Prostate gland (tissue), 2 donors: ENCODE data around the gene DMAC2L. TPM values are rescaled to one million over a fixed set of nuclear protein-coding genes. Genes with fewer than 3 reads are reported as not detected.

Experiments used
- DNase-seq: peaks from one replicate; pipeline ENCODE4 v3.0.0-alpha.2; 2019; ENCODE audit warnings: low spot score
- H3K27ac ChIP-seq, 2 donors: fragments of 200-600 bp; sonication (generic); 2 replicates each; pipeline ENCODE4 v1.5.1; 2017 to 2019
- H3K27me3 ChIP-seq: fragments of 200-600 bp; sonication (generic); replicated peaks from 2 replicates; pipeline ENCODE4 v1.5.1; 2019; ENCODE audit not compliant: insufficient read depth
- H3K36me3 ChIP-seq, 2 donors: fragments of 200-600 bp; sonication (generic); 1 replicate in 1 of 2; 2 replicates in 1 of 2; pipeline versions ENCODE4 v1.5.1 to v1.8.1; 2017 to 2019
- H3K4me1 ChIP-seq: fragments of 200-600 bp; sonication (generic); replicated peaks from 2 replicates; pipeline ENCODE4 v1.5.1; 2019
- H3K4me3 ChIP-seq, 2 donors: fragments of 200-600 bp; sonication (generic); 2 replicates each; pipeline ENCODE4 v1.5.1; 2017 to 2019
- H3K9me3 ChIP-seq: fragments of 200-600 bp; sonication (generic); 2 replicates; pipeline ENCODE4 v1.5.1; 2017
- POLR2A ChIP-seq: fragments of 450-650 bp; IDR thresholded peaks from one replicate; pipeline ENCODE4 v1.6.1; 2016; ENCODE audit warnings: antibody characterized with exemption, mild to moderate bottlenecking
- POLR2AphosphoS5 ChIP-seq: sonication (generic); formaldehyde crosslinking; IDR thresholded peaks from one replicate; pipeline ENCODE4 v1.6.1; 2017; ENCODE audit warnings: antibody characterized with exemption
- WGBS: methylation state at CpG from one replicate; pipeline ENCODE4 v1.1.5; 2018; 5-methylcytosine and 5-hydroxymethylcytosine counted together
- intact Hi-C: fragments of 100-400 bp; cut with DNase I; formaldehyde crosslinking; loops from one replicate; pipeline ENCODE4 v1.14.2; 2022
- total RNA-seq, 2 donors: library from RNA; depleted of rRNA; stranded (reverse); fragments of >200 nt; gene quantifications; one replicate each; pipeline ENCODE4 v1.1.0, GENCODE V29; 2016
- TF ChIP-seq, protein P1 (sequence below), 4 experiments: fragments of 200-600 bp in 2 of 4; fragments of 450-650 bp in 2 of 4; sonication (generic) in 2 of 4; IDR thresholded peaks; 1 replicate in 3 of 4; 2 replicates in 1 of 4; pipeline ENCODE4 v1.5.1; 2016 to 2019; ENCODE audit warnings: antibody characterized with exemption in 4 of 4, mild to moderate bottlenecking in 2 of 4, moderate library complexity in 2 of 4

Gene DMAC2L
- total RNA-seq, 2 donors from 2014 or later, result 6.9 to 24.5 TPM

DNA sequence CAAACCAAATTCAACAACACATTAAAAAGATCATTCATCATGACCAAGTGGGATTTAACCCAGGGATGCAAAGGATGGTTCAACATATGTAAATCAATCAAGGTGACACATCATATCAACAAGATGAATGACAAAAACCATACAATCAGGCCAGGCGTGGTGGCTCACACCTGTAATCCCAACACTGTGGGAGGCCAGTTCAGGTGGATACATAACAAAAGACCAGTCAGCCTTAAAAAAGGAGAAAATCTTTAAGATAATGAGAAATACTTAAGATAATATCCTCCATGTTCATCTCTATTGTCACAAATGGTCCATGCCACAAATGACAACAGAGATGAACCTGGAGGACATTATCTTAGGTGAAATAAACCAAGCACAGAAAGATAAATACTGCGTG, 12.5 kb upstream of the DMAC2L start:
- intact Hi-C loops, result no loop called here
- TF ChIP-seq POLR2A, result no peak
- TF ChIP-seq, protein P1, sequence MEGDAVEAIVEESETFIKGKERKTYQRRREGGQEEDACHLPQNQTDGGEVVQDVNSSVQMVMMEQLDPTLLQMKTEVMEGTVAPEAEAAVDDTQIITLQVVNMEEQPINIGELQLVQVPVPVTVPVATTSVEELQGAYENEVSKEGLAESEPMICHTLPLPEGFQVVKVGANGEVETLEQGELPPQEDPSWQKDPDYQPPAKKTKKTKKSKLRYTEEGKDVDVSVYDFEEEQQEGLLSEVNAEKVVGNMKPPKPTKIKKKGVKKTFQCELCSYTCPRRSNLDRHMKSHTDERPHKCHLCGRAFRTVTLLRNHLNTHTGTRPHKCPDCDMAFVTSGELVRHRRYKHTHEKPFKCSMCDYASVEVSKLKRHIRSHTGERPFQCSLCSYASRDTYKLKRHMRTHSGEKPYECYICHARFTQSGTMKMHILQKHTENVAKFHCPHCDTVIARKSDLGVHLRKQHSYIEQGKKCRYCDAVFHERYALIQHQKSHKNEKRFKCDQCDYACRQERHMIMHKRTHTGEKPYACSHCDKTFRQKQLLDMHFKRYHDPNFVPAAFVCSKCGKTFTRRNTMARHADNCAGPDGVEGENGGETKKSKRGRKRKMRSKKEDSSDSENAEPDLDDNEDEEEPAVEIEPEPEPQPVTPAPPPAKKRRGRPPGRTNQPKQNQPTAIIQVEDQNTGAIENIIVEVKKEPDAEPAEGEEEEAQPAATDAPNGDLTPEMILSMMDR (IDR thresholded peaks at IDR 0.05), result no peak
- TF ChIP-seq POLR2AphosphoS5, result no peak
- H3K27ac ChIP-seq, result no peak overlapping the region
- 97% methylated on average over 2 of the region's 2 CpGs for WGBS
- no peak overlapping the region for H3K4me3 ChIP-seq
- no peaks in the 10 kb centered on the region for H3K9me3 ChIP-seq
- H3K27me3 ChIP-seq, result no peaks in the 10 kb centered on the region
- no peaks in the 10 kb centered on the region for H3K36me3 ChIP-seq
- H3K4me1 ChIP-seq, result no peaks in the 10 kb centered on the region
- no peak for DNase-seq

DNA sequence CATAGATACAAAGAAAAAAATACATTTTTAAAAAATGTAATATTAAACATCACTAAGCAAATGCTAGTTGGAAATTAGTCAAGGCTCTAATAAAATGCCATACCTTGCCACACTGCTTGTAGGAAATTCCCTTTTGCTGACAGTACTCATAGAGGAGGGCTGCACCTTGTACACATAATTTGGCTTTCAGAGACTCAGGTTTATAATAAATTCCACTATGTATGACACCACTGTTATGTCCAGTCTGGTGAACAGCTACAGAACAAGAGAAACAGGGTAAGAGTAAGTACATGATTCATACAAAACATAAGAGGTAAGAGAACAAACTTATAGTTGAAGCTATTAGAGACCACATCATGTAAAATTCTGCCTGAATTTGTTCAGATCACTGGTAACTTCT, 10.2 kb upstream of the DMAC2L start:
- H3K27me3 ChIP-seq, result no peaks in the 10 kb centered on the region
- no peak overlapping the region for H3K4me3 ChIP-seq
- no peak overlapping the region for H3K27ac ChIP-seq
- no peaks in the 10 kb centered on the region for H3K4me1 ChIP-seq
- TF ChIP-seq POLR2AphosphoS5 (no peak), POLR2A (no peak)
- TF ChIP-seq, protein P1 (IDR thresholded peaks at IDR 0.05), result no peak
- no peaks in the 10 kb centered on the region for H3K36me3 ChIP-seq
- no peak for DNase-seq
- intact Hi-C loops, result no loop called here
- no peaks in the 10 kb centered on the region for H3K9me3 ChIP-seq

DNA sequence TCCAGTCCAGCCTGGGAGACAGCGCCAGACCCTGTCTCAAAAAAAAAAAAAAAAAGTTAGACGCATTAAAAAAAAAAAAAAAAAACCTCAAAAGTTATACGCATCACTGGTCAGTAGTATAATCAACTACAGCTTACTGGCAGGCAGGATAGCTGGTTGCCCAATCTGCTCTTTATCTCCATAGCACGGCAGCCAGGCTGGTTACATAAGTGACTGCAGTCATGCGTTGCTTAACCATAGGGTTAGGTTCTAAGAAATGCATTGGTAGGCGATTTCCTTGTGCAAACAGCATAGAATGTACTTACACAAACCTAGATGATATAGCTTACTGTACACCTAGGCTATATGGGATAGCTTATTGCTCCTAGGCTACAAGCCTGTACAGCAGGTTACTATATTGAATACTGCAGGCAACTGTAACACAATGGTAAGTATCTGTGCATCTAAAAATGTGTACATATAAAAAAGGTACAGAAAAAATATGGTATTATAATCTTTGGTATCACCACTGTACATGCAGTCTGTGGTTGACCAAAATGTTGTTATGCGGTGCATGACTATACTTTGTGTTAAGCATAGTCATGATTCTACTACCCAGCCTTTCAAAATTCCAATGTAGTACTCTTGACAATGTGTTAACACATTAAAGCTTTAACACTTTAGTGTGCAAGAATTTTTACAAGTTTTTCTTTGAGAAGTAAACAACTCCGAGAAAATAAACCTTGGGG, 8.2 kb upstream of the DMAC2L start:
- no peak for DNase-seq
- no peaks in the 10 kb centered on the region for H3K27me3 ChIP-seq
- intact Hi-C loops, result no loop called here
- H3K9me3 ChIP-seq, result no peaks in the 10 kb centered on the region
- no peak overlapping the region for H3K27ac ChIP-seq
- no peaks in the 10 kb centered on the region for H3K36me3 ChIP-seq
- no peak overlapping the region for H3K4me3 ChIP-seq
- H3K4me1 ChIP-seq, result no peaks in the 10 kb centered on the region
- whole genome bisulfite sequencing, result 96% methylated on average over 8 of the region's 8 CpGs
- TF ChIP-seq, protein P1 (IDR thresholded peaks at IDR 0.05), result no peak
- TF ChIP-seq POLR2A (no peak), POLR2AphosphoS5 (no peak)

DNA sequence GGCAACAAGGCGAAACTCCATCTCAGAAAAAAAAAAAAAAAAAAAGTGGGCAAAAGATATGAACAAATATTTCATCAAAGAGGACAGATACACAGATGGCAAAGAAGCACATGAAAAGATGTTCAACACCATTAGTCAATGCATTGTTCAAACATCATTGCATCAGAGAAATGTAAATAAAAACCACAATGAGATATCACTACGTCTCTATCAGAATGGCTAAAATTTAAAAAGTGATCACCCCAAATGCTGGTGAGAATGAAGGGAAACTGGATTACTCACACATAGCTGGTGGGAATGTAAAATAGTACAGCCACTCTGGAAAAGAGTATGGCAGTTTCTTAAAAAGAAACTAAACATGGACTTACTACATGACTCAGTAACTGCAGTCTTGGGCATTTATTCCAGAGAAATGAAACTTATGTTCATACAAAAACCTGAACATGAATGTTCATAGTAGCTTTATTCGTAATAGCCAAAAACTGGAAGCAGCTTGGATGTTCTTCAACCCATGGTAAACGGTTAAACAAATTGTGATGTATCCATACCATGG, 3.7 kb upstream of the DMAC2L start:
- no peak for DNase-seq
- Histone ChIP-seq H3K27me3 (no peaks in the 10 kb centered on the region), H3K4me3 (no peak overlapping the region), H3K9me3 (no peaks in the 10 kb centered on the region), H3K4me1 (no peaks in the 10 kb centered on the region), H3K36me3 (no peaks in the 10 kb centered on the region), H3K27ac (no peak overlapping the region)
- intact Hi-C loops, result no loop called here
- WGBS, result 91% methylated on average over 4 of the region's 4 CpGs
- TF ChIP-seq POLR2A, result no peak
- TF ChIP-seq, protein P1 (IDR thresholded peaks at IDR 0.05), result no peak
- TF ChIP-seq POLR2AphosphoS5, result no peak

DNA sequence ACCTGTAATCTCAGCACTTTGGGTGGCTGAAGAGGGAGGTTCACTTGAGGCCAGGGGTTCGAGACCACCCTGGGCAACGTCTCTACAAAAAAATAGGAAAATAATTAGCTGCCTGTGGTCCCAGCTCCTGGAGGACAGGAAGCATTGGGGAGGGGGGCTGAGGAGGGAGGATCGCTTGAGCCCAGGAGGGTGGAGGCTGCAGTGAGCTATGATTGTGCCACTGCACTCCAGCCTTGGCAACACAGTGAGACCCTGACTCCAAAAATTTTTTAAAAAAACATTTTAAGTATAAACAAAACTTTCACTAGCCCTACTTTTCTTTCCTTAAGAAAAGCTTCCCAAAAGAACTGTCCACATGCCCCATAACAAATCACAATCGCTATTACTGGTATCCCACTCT, 1.7 kb upstream of the DMAC2L start:
- intact Hi-C loops, result loop anchor here (5.0 to 10.0 kb wide), 2 partner anchors 443 to 464 kb away; no protein-coding TSS in a partner anchor
- Histone ChIP-seq H3K27me3 (no peaks in the 10 kb centered on the region), H3K4me1 (no peaks in the 10 kb centered on the region), H3K4me3 (no peak overlapping the region), H3K9me3 (no peaks in the 10 kb centered on the region), H3K36me3 (no peaks in the 10 kb centered on the region), H3K27ac (no peak overlapping the region)
- TF ChIP-seq, protein P1 (IDR thresholded peaks at IDR 0.05), result no peak
- no peak for TF ChIP-seq POLR2AphosphoS5
- TF ChIP-seq POLR2A, result no peak
- no peak for DNase-seq
- 96% methylated on average over 4 of the region's 4 CpGs for WGBS
